Activated naive CD8-positive, alpha-beta T cell treated with anti-CD3 and anti-CD28 coated beads, Interleukin-2, amount 10 ng/mL, durations not matched to agents 7 days and 5 days (primary cell): ENCODE measurements around the gene CDADC1. TPM values are rescaled to one million over a fixed set of nuclear protein-coding genes. Genes with fewer than 3 reads are reported as not detected.
"Not testable (repeated sequence)": the region's sequence is repeated elsewhere in the genome, so short reads cannot be mapped to it uniquely, and the experiment has no call there.

Experiments
- ATAC-seq: fragments of 150-1000 bp; cut with Tn5 transposase; one replicate; pipeline ENCODE4 v1.10.0; 2021; ENCODE audit warnings: low read depth, moderate library complexity
- POLR2A ChIA-PET: fragments of 350-600 bp; sonication (Branson Sonifier 250); formaldehyde crosslinking; loops from one replicate; lab custom pipeline; 2021; ENCODE audit warnings: antibody characterized with exemption; lab: Charles Lee
- DNase-seq: peaks from one replicate; pipeline ENCODE4 v3.0.0; 2021
- H3K27ac Mint-ChIP-seq: one replicate; pipeline ENCODE4 v1.8.0; 2022; ENCODE audit warnings: mild to moderate bottlenecking, mixed read lengths
- H3K27me3 Mint-ChIP-seq: one replicate; pipeline ENCODE4 v1.8.0; 2022; ENCODE audit warnings: mild to moderate bottlenecking, moderate library complexity, mixed read lengths
- H3K36me3 Mint-ChIP-seq: one replicate; pipeline ENCODE4 v1.8.0; 2021; ENCODE audit warnings: mild to moderate bottlenecking, mixed read lengths
- H3K4me1 Mint-ChIP-seq: one replicate; pipeline ENCODE4 v1.8.0; 2021; ENCODE audit warnings: mixed read lengths
- H3K4me3 Mint-ChIP-seq: one replicate; pipeline ENCODE4 v1.8.0; 2022; ENCODE audit warnings: mild to moderate bottlenecking, moderate library complexity, mixed read lengths
- H3K9me3 Mint-ChIP-seq: one replicate; pipeline ENCODE4 v1.8.0; 2021; ENCODE audit warnings: mixed read lengths
- total RNA-seq, 2 experiments: library from RNA; stranded (reverse); gene quantifications; one replicate each; pipeline ENCODE4 v1.2.3, GENCODE V29; 2021

The CDADC1 gene
- total RNA-seq, 2 experiments from 2014 or later = 14.7 to 17.6 TPM

GRCh38 chr13:49315756-49316482 is 68.2 kb downstream of the CDADC1 start:
- POLR2A ChIA-PET = no interaction called here
- Mint-ChIP-seq H3K27ac (no peak overlapping the region), H3K27me3 (no peaks in the 10 kb centered on the region), H3K36me3 (no peaks in the 10 kb centered on the region), H3K4me3 (no peak overlapping the region), H3K4me1 (peaks cover 6% of the 10 kb centered on the region), H3K9me3 (no peaks in the 10 kb centered on the region)
- ATAC-seq (no peak), DNase-seq (no peak)

GRCh38 chr13:49319551-49319950 is 71.8 kb downstream of the CDADC1 start:
- no peak overlapping the region for H3K27ac Mint-ChIP-seq
- H3K36me3 Mint-ChIP-seq = no peaks in the 10 kb centered on the region
- H3K4me3 Mint-ChIP-seq = no peak overlapping the region
- peaks cover 12% of the 10 kb centered on the region for H3K4me1 Mint-ChIP-seq
- ATAC-seq = no peak
- POLR2A ChIA-PET = no interaction called here
- H3K27me3 Mint-ChIP-seq = no peaks in the 10 kb centered on the region
- no peaks in the 10 kb centered on the region for H3K9me3 Mint-ChIP-seq
- DNase-seq = no peak

- H3K27ac Mint-ChIP-seq = no peak overlapping the region
- no peaks in the 10 kb centered on the region for H3K36me3 Mint-ChIP-seq
- peaks cover 12% of the 10 kb centered on the region for H3K4me1 Mint-ChIP-seq
- H3K4me3 Mint-ChIP-seq = no peak overlapping the region
- no peaks in the 10 kb centered on the region for H3K9me3 Mint-ChIP-seq
- ATAC-seq = no peak
- H3K27me3 Mint-ChIP-seq = no peaks in the 10 kb centered on the region
- no peak for DNase-seq
- POLR2A ChIA-PET = no interaction called here
Measured at GRCh38 chr13:49319951-49320350, 72.2 kb downstream of the CDADC1 start.

GRCh38 chr13:49320975-49321374 is 73.2 kb downstream of the CDADC1 start:
- Mint-ChIP-seq H3K4me1 (peaks cover 12% of the 10 kb centered on the region), H3K27ac (no peak overlapping the region), H3K27me3 (no peaks in the 10 kb centered on the region), H3K36me3 (no peaks in the 10 kb centered on the region), H3K4me3 (peak overlapping the region; percentile 51), H3K9me3 (no peaks in the 10 kb centered on the region)
- ATAC-seq (no peak), DNase-seq (no peak)
- POLR2A ChIA-PET = no interaction called here

GRCh38 chr13:49322702-49323101 is 75.0 kb downstream of the CDADC1 start:
- Mint-ChIP-seq H3K27ac (no peak overlapping the region), H3K36me3 (no peaks in the 10 kb centered on the region), H3K27me3 (no peaks in the 10 kb centered on the region), H3K4me1 (peaks cover 12% of the 10 kb centered on the region), H3K9me3 (no peaks in the 10 kb centered on the region), H3K4me3 (no peak overlapping the region)
- POLR2A ChIA-PET = no interaction called here
- ATAC-seq (no peak), DNase-seq (no peak)

- Mint-ChIP-seq H3K36me3 (no peaks in the 10 kb centered on the region), H3K27me3 (no peaks in the 10 kb centered on the region), H3K4me1 (peaks cover 12% of the 10 kb centered on the region), H3K27ac (no peak overlapping the region), H3K9me3 (no peaks in the 10 kb centered on the region), H3K4me3 (no peak overlapping the region)
- DNase-seq = no peak
- no peak for ATAC-seq
- POLR2A ChIA-PET = no interaction called here
Measured at GRCh38 chr13:49323344-49323743, 75.6 kb downstream of the CDADC1 start.

- Mint-ChIP-seq H3K36me3 (no peaks in the 10 kb centered on the region), H3K4me3 (no peak overlapping the region), H3K9me3 (no peaks in the 10 kb centered on the region), H3K27me3 (no peaks in the 10 kb centered on the region), H3K27ac (no peak overlapping the region), H3K4me1 (peaks cover 1% of the 10 kb centered on the region)
- DNase-seq = no peak
- ATAC-seq = no peak
- POLR2A ChIA-PET = no interaction called here
Measured at GRCh38 chr13:49326222-49326917, 78.6 kb downstream of the CDADC1 start.

- H3K4me3 Mint-ChIP-seq, POLR2A ChIA-PET, H3K36me3 Mint-ChIP-seq: not testable (repeated sequence)
Measured at GRCh38 chr13:49327145-49327544, 79.4 kb downstream of the CDADC1 start.

GRCh38 chr13:49329831-49330545 is 82.3 kb downstream of the CDADC1 start:
- no peaks in the 10 kb centered on the region for H3K9me3 Mint-ChIP-seq
- no peaks in the 10 kb centered on the region for H3K27me3 Mint-ChIP-seq
- ATAC-seq = no peak
- POLR2A ChIA-PET = no interaction called here
- peaks cover 2% of the 10 kb centered on the region for H3K4me1 Mint-ChIP-seq
- no peaks in the 10 kb centered on the region for H3K36me3 Mint-ChIP-seq
- H3K4me3 Mint-ChIP-seq = no peak overlapping the region
- DNase-seq = no peak
- H3K27ac Mint-ChIP-seq = no peak overlapping the region

More at GRCh38 chr13:49327145-49327544, 79.4 kb downstream of the CDADC1 start:
- not testable (repeated sequence) for H3K4me1 Mint-ChIP-seq, ATAC-seq, H3K27ac Mint-ChIP-seq, H3K9me3 Mint-ChIP-seq, H3K27me3 Mint-ChIP-seq, DNase-seq

GRCh38 chr13:49330546-49330864 is 82.8 kb downstream of the CDADC1 start:
- POLR2A ChIA-PET = no interaction called here
- H3K36me3 Mint-ChIP-seq = no peaks in the 10 kb centered on the region
- H3K4me3 Mint-ChIP-seq = no peak overlapping the region
- peaks cover 2% of the 10 kb centered on the region for H3K4me1 Mint-ChIP-seq
- H3K27me3 Mint-ChIP-seq = no peaks in the 10 kb centered on the region
- H3K27ac Mint-ChIP-seq = no peak overlapping the region
- H3K9me3 Mint-ChIP-seq = no peaks in the 10 kb centered on the region
- no peak for DNase-seq
- ATAC-seq = no peak

GRCh38 chr13:49336655-49337054 is 88.9 kb downstream of the CDADC1 start:
- POLR2A ChIA-PET = no interaction called here
- ATAC-seq (no peak), DNase-seq (no peak)
- H3K4me1 Mint-ChIP-seq = peaks cover 2% of the 10 kb centered on the region
- H3K27ac Mint-ChIP-seq = no peak overlapping the region
- no peaks in the 10 kb centered on the region for H3K27me3 Mint-ChIP-seq
- no peaks in the 10 kb centered on the region for H3K9me3 Mint-ChIP-seq
- H3K36me3 Mint-ChIP-seq = no peaks in the 10 kb centered on the region
- no peak overlapping the region for H3K4me3 Mint-ChIP-seq

- Mint-ChIP-seq H3K9me3 (no peaks in the 10 kb centered on the region), H3K27me3 (no peaks in the 10 kb centered on the region), H3K4me3 (no peak overlapping the region), H3K27ac (no peak overlapping the region), H3K36me3 (no peaks in the 10 kb centered on the region), H3K4me1 (peaks cover 3% of the 10 kb centered on the region)
- DNase-seq = no peak
- POLR2A ChIA-PET = interaction anchor here (0.6 kb wide), 1 partner anchor 233 kb away, joined by 4 read pairs; no protein-coding TSS in a partner anchor
- ATAC-seq = no peak
Measured at GRCh38 chr13:49340161-49340560, 92.4 kb downstream of the CDADC1 start.

- DNase-seq (no peak), ATAC-seq (no peak)
- POLR2A ChIA-PET = no interaction called here
- Mint-ChIP-seq H3K9me3 (no peaks in the 10 kb centered on the region), H3K36me3 (no peaks in the 10 kb centered on the region), H3K27ac (no peak overlapping the region), H3K4me1 (peaks cover 3% of the 10 kb centered on the region), H3K4me3 (no peak overlapping the region), H3K27me3 (peaks cover 1% of the 10 kb centered on the region)
Measured at GRCh38 chr13:49341517-49341916, 93.8 kb downstream of the CDADC1 start.

GRCh38 chr13:49341941-49342340 is 94.2 kb downstream of the CDADC1 start:
- H3K4me1 Mint-ChIP-seq = peaks cover 3% of the 10 kb centered on the region
- no peaks in the 10 kb centered on the region for H3K36me3 Mint-ChIP-seq
- no peak for ATAC-seq
- no peak overlapping the region for H3K4me3 Mint-ChIP-seq
- no peaks in the 10 kb centered on the region for H3K9me3 Mint-ChIP-seq
- H3K27me3 Mint-ChIP-seq = peaks cover 3% of the 10 kb centered on the region
- POLR2A ChIA-PET = no interaction called here
- no peak overlapping the region for H3K27ac Mint-ChIP-seq
- DNase-seq = no peak
